OCI-LY7 (cell line): ENCODE measurements around the gene RPS15. TPM values are rescaled to one million over a fixed set of nuclear protein-coding genes. Genes with fewer than 3 reads are reported as not detected.

ENCODE experiments used
- BruUV-seq: library from RNA; stranded (reverse); fragments of 400-500 nt; replicated peaks from 2 replicates; lab custom pipeline; 2021; lab: Mats Ljungman, UMichigan
- CTCF ChIA-PET: fragments of 300-600 bp; sonication (Branson Sonifier 250); formaldehyde crosslinking; loops from one replicate; lab custom pipeline; 2022; ENCODE audit warnings: antibody characterized with exemption; ENCODE audit not compliant: unreplicated experiment; lab: Charles Lee
- POLR2A ChIA-PET: fragments of 300-600 bp; sonication (Branson Sonifier 250); formaldehyde crosslinking; loops from one replicate; lab custom pipeline; 2022; ENCODE audit warnings: antibody characterized with exemption; lab: Charles Lee
- DNase-seq: peaks from one replicate; pipeline ENCODE4 v3.0.0-alpha.2; 2015; ENCODE audit warnings: low spot score
- H2AFZ ChIP-seq: fragments of 200-600 bp; sonication (generic), shearing (Covaris generic); 2 replicates; pipeline ENCODE4 v1.6.1; 2014; ENCODE audit warnings: mild to moderate bottlenecking, antibody characterized with exemption, low read length, moderate library complexity
- H3K27ac ChIP-seq: fragments of 200-600 bp; sonication (generic); 2 replicates; pipeline ENCODE4 v1.5.1; 2014; ENCODE audit warnings: mixed run types, low read depth, mild to moderate bottlenecking, moderate library complexity, low read length, inconsistent platforms; ENCODE audit not compliant: poor library complexity, severe bottlenecking
- H3K36me3 ChIP-seq: fragments of 200-600 bp; sonication (generic); 2 replicates; pipeline ENCODE4 v1.6.1; 2014; ENCODE audit warnings: mild to moderate bottlenecking, antibody characterized with exemption, low read length, moderate library complexity, mixed read lengths; ENCODE audit not compliant: insufficient read depth
- H3K4me1 ChIP-seq: fragments of 200-600 bp; sonication (generic); 2 replicates; pipeline ENCODE4 v1.5.1; 2014; ENCODE audit warnings: mild to moderate bottlenecking, low read length; ENCODE audit not compliant: insufficient read depth, poor library complexity, severe bottlenecking
- H3K4me2 ChIP-seq: fragments of 200-600 bp; sonication (generic); 2 replicates; pipeline ENCODE4 v1.6.1; 2014; ENCODE audit warnings: mild to moderate bottlenecking, low read length
- H3K4me3 ChIP-seq: fragments of 200-600 bp; sonication (generic); 2 replicates; pipeline ENCODE4 v1.5.1; 2014; ENCODE audit warnings: mild to moderate bottlenecking, low read depth, low read length; ENCODE audit not compliant: poor library complexity, severe bottlenecking
- H3K79me2 ChIP-seq: fragments of 200-600 bp; sonication (generic); 2 replicates; pipeline ENCODE4 v1.6.1; 2016; ENCODE audit warnings: low read depth, mild to moderate bottlenecking, low read length, moderate library complexity, mixed read lengths; ENCODE audit not compliant: insufficient read depth
- H3K9me2 ChIP-seq: fragments of 200-600 bp; sonication (generic); 2 replicates; pipeline ENCODE4 v1.6.1; 2016; ENCODE audit warnings: mild to moderate bottlenecking, low read length, mixed read lengths; ENCODE audit not compliant: insufficient read depth
- H3K9me3 ChIP-seq: fragments of 200-600 bp; sonication (generic); 2 replicates; pipeline ENCODE4 v1.6.1; 2014; ENCODE audit warnings: mild to moderate bottlenecking, mixed run types, low read length, mixed read lengths
- H4K20me1 ChIP-seq: fragments of 200-600 bp; sonication (generic); 2 replicates; pipeline ENCODE4 v1.6.1; 2014; ENCODE audit warnings: mild to moderate bottlenecking, antibody characterized with exemption, low read length, moderate library complexity, mixed read lengths; ENCODE audit not compliant: insufficient read depth
- CTCF ChIP-seq: fragments of 200-600 bp; sonication (generic); conservative IDR thresholded peaks from 2 replicates; pipeline ENCODE4 v1.5.1; 2014; ENCODE audit warnings: mild to moderate bottlenecking, antibody characterized with exemption, low read length, moderate library complexity, mixed read lengths
- EZH2phosphoT487 ChIP-seq: fragments of 200-600 bp; sonication (generic); IDR thresholded peaks from 2 replicates; pipeline ENCODE4 v1.6.1; 2018; ENCODE audit warnings: low read depth, borderline replicate concordance, mild to moderate bottlenecking, mixed run types, antibody characterized with exemption, low read length, moderate library complexity, mixed read lengths
- intact Hi-C: fragments of 100-400 bp; cut with micrococcal nuclease; formaldehyde crosslinking; loops from one replicate; pipeline ENCODE4 v1.10.0; 2022; ENCODE audit not compliant: unreplicated experiment
- total RNA-seq, 2 experiments: library from RNA; depleted of rRNA in 1 of 2; stranded (reverse); fragments of >200 nt in 1 of 2; shearing (Covaris generic) in 1 of 2; gene quantifications; 2 replicates each; pipeline ENCODE4 v1.2.3, GENCODE V29; 2014 to 2022

Gene RPS15
- total RNA-seq, 2 experiments from 2014 or later: 1,860 to 2,068 TPM

DNA sequence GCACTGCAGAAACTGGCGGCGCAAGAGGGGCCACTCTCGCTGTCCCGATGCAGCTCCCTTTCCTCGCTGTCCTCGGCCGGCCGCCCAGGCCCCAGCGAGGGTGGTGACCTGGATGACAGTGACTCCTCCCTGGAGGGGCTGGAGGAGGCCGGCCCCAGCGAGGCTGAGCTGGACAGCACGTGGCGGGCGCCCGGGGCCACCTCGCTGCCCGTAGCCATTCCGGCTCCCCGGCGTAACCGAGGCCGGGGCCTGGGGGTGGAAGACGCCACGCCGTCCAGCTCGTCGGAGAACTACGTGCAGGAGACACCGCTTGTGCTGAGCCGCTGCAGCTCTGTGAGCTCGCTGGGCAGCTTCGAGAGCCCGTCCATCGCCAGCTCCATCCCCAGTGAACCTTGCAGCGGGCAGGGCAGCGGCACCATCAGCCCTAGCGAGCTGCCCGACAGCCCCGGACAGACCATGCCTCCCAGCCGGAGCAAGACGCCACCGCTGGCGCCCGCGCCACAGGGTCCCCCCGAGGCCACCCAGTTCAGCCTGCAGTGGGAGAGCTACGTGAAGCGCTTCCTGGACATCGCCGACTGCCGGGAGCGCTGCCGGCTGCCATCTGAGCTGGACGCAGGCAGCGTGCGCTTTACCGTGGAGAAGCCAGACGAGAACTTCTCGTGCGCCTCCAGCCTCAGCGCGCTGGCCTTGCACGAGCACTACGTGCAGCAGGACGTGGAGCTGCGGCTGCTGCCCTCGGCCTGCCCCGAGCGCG is 28.4 kb downstream of the RPS15 start:
- H3K79me2 ChIP-seq: no peaks in the 10 kb centered on the region
- BruUV-seq: no TSS peak
- no peaks in the 10 kb centered on the region for H3K9me3 ChIP-seq
- no peak overlapping the region for H2AFZ ChIP-seq
- peaks cover 7% of the 10 kb centered on the region; the same call in 1 of the 2 replicates for H4K20me1 ChIP-seq
- intact Hi-C loops: no loop called here
- TF ChIP-seq CTCF (no peak), EZH2phosphoT487 (no peak)
- H3K4me3 ChIP-seq: no peak overlapping the region
- no peaks in the 10 kb centered on the region for H3K9me2 ChIP-seq
- CTCF ChIA-PET: no interaction called here
- POLR2A ChIA-PET: no interaction called here
- peaks cover 14% of the 10 kb centered on the region for H3K4me1 ChIP-seq
- no peaks in the 10 kb centered on the region for H3K36me3 ChIP-seq
- no peak overlapping the region for H3K27ac ChIP-seq
- DNase-seq: no peak
- H3K4me2 ChIP-seq: no peak overlapping the region

GRCh38 chr19:1467215-1467489 is 29.0 kb downstream of the RPS15 start:
- Histone ChIP-seq H3K9me2 (no peaks in the 10 kb centered on the region), H3K9me3 (no peaks in the 10 kb centered on the region), H4K20me1 (peaks cover 7% of the 10 kb centered on the region; the same call in 1 of the 2 replicates), H3K4me2 (no peak overlapping the region), H3K36me3 (no peaks in the 10 kb centered on the region), H2AFZ (no peak overlapping the region), H3K79me2 (no peaks in the 10 kb centered on the region), H3K4me1 (peaks cover 16% of the 10 kb centered on the region), H3K27ac (no peak overlapping the region), H3K4me3 (no peak overlapping the region)
- ChIA-PET CTCF (no interaction called here), POLR2A (no interaction called here)
- TF ChIP-seq EZH2phosphoT487 (no peak), CTCF (no peak)
- DNase-seq: no peak
- intact Hi-C loops: no loop called here
- no TSS peak for BruUV-seq

DNA sequence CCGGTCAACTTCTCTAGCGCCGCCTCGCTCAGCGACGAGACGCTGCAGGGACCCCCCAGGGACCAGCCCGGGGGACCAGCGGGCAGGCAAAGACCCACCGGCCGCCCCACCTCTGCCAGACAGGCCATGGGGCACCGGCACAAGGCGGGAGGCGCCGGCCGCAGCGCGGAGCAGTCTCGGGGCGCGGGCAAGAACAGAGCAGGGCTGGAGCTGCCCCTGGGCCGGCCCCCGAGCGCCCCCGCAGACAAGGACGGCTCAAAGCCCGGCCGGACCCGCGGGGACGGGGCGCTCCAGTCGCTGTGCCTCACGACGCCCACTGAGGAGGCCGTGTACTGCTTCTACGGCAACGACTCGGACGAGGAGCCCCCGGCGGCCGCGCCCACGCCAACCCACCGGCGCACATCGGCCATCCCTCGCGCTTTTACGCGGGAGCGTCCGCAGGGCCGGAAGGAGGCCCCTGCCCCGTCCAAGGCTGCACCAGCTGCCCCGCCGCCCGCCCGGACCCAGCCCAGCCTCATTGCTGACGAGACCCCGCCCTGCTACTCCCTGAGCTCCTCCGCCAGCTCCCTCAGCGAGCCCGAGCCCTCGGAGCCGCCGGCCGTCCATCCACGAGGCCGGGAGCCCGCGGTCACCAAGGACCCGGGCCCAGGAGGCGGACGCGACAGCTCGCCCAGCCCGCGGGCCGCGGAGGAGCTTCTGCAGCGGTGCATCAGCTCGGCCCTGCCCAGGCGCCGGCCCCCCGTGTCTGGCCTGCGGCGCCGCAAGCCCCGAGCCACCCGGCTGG is 29.5 kb downstream of the RPS15 start:
- Histone ChIP-seq H3K79me2 (no peaks in the 10 kb centered on the region), H3K9me3 (no peaks in the 10 kb centered on the region), H3K27ac (no peak overlapping the region), H3K9me2 (no peaks in the 10 kb centered on the region), H3K4me2 (no peak overlapping the region), H3K4me3 (no peak overlapping the region), H3K4me1 (peaks cover 16% of the 10 kb centered on the region), H4K20me1 (peaks cover 7% of the 10 kb centered on the region; the same call in 1 of the 2 replicates), H3K36me3 (no peaks in the 10 kb centered on the region), H2AFZ (no peak overlapping the region)
- ChIA-PET CTCF (no interaction called here), POLR2A (no interaction called here)
- no peak for DNase-seq
- intact Hi-C loops: no loop called here
- no TSS peak for BruUV-seq
- no peak for TF ChIP-seq CTCF
- TF ChIP-seq EZH2phosphoT487: no peak
